ENCODE data around the gene COMMD1.
"Not testable (repeated sequence)": the region's sequence is repeated elsewhere in the genome, so short reads cannot be mapped to it uniquely, and the experiment has no call there.

Gene COMMD1

GRCh38 chr2:61998426-61998825 is 93.0 kb downstream of the COMMD1 start:
- H3K9me3 Mint-ChIP-seq = no peaks in the 10 kb centered on the region
- H3K27ac Mint-ChIP-seq = no peak overlapping the region
- H3K27me3 Mint-ChIP-seq (ENCODE audit: low read depth) = no peaks in the 10 kb centered on the region
- H3K4me1 Mint-ChIP-seq = peaks cover 12% of the 10 kb centered on the region
- no peak overlapping the region for H3K4me3 Mint-ChIP-seq
- peaks cover 1% of the 10 kb centered on the region for H3K36me3 Mint-ChIP-seq (ENCODE audit: low read depth)
- no peak for TF ChIP-seq CTCF (IDR thresholded peaks at IDR 0.05; ENCODE audit: unreplicated experiment in 3 of 3)

DNA sequence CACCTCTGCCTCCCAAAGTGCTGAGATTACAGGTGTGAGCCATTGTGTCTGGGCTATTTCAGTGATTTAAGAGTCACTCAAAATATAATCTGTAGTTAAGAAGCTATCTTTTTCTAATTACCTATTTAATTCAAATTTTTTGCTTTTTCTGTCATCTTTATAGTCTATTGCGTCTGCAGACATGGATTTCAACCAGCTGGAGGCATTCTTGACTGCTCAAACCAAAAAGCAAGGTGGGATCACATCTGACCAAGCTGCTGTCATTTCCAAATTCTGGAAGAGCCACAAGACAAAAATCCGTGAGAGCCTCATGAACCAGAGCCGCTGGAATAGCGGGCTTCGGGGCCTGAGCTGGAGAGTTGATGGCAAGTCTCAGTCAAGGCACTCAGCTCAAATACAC is 95.1 kb downstream of the COMMD1 start:
- TF ChIP-seq CTCF (IDR thresholded peaks at IDR 0.05; ENCODE audit: unreplicated experiment in 3 of 3) = no peak
- H3K4me1 Mint-ChIP-seq = peaks cover 12% of the 10 kb centered on the region
- no peaks in the 10 kb centered on the region for H3K27me3 Mint-ChIP-seq (ENCODE audit: low read depth)
- no peaks in the 10 kb centered on the region for H3K9me3 Mint-ChIP-seq
- H3K27ac Mint-ChIP-seq = no peak overlapping the region
- H3K4me3 Mint-ChIP-seq = no peak overlapping the region
- H3K36me3 Mint-ChIP-seq (ENCODE audit: low read depth) = peaks cover 9% of the 10 kb centered on the region

DNA sequence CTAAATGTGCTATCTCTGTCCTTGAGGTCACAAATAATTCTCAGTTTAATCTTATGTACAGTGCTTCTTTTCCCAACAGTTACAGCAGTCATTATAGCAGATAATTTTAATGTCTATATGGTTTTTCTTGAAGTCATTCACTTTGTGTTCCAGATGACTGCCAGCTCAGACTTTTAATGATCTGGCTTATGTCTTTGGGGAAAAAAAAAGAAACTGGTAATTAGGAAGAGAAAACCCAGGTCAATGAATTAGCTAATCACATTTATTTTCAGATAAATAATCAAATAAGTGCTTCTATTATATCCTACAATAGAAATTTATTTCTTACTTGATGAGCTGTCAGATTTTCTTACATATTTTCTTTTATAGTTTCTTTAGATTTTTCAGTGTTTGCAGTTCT is 96.0 kb downstream of the COMMD1 start:
- no peak for TF ChIP-seq CTCF (IDR thresholded peaks at IDR 0.05; ENCODE audit: unreplicated experiment in 3 of 3)
- H3K36me3 Mint-ChIP-seq (ENCODE audit: low read depth) = peaks cover 9% of the 10 kb centered on the region
- H3K4me3 Mint-ChIP-seq = no peak overlapping the region
- H3K4me1 Mint-ChIP-seq = peaks cover 12% of the 10 kb centered on the region
- no peak overlapping the region for H3K27ac Mint-ChIP-seq
- H3K9me3 Mint-ChIP-seq = no peaks in the 10 kb centered on the region
- no peaks in the 10 kb centered on the region for H3K27me3 Mint-ChIP-seq (ENCODE audit: low read depth)

DNA sequence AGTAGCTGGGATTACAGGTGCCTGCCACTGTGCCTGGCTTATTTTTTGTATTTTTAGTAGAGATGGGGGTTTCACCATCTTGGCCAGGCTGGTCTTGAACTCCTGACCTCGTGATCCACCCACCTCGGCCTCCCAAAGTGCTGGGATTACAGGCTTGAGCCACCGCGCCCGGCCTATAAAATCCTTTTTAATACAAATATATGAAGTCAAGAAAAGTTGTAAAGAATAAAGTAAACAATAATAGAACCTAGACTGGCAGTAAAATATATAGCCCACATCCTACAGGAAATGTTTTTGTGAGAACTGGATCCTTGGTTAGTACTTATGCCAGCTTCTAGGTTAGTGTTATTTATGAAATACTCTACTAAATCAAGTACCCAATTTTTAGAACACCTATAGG is 99.0 kb downstream of the COMMD1 start:
- not testable (repeated sequence) for H3K36me3 Mint-ChIP-seq (ENCODE audit: low read depth); H3K9me3 Mint-ChIP-seq

GRCh38 chr2:62007555-62007954 is 102.1 kb downstream of the COMMD1 start:
- H3K27me3 Mint-ChIP-seq (ENCODE audit: low read depth) = no peaks in the 10 kb centered on the region
- no peak overlapping the region for H3K4me3 Mint-ChIP-seq
- no peaks in the 10 kb centered on the region for H3K9me3 Mint-ChIP-seq
- peaks cover 13% of the 10 kb centered on the region for H3K4me1 Mint-ChIP-seq
- peaks cover 9% of the 10 kb centered on the region for H3K36me3 Mint-ChIP-seq (ENCODE audit: low read depth)
- no peak for TF ChIP-seq CTCF (IDR thresholded peaks at IDR 0.05; ENCODE audit: unreplicated experiment in 3 of 3)
- no peak overlapping the region for H3K27ac Mint-ChIP-seq

More for the DNA sequence above, 99.0 kb downstream of the COMMD1 start:
- H3K27me3 Mint-ChIP-seq (ENCODE audit: low read depth); H3K4me1 Mint-ChIP-seq; H3K27ac Mint-ChIP-seq; H3K4me3 Mint-ChIP-seq: not testable (repeated sequence)

DNA sequence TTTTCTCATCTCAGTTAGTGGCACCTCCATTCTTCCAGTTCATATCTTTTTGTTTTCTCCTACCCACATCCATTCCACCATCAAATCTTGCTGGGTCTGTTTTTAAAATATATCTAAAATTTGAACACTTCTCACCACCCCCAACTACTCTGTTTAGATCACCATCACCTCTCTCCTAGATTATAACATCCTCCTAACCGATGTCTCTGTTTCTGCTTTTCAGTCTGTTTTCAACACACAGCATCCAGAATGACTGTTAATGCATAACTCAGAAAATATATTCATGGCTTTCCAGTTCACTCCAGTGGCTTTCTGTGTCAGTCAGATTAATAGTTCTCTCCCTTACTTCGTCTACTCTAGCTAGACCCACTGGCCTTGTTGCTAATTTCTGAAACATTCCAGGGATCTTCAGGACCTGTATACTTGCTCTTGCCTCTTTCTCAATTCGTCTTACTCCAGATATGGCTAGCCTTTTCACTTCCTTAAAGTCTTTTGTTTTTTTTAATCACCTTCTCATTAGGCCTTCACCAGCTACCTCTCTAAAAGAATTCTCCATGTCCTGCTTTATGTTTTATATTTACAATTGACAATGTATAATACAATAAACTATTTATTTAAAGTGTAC is 105.3 kb downstream of the COMMD1 start:
- Mint-ChIP-seq H3K4me3 (no peak overlapping the region), H3K9me3 (no peaks in the 10 kb centered on the region), H3K36me3 (ENCODE audit: low read depth) (no peaks in the 10 kb centered on the region), H3K4me1 (peaks cover 36% of the 10 kb centered on the region), H3K27me3 (ENCODE audit: low read depth) (no peaks in the 10 kb centered on the region), H3K27ac (peak overlapping the region; percentile 2 to 73 (median 12))
- TF ChIP-seq CTCF (IDR thresholded peaks at IDR 0.05; ENCODE audit: unreplicated experiment in 3 of 3) = no peak
